WTC11 (cell line): ENCODE data around the gene CACNA1B. TPM values are rescaled to one million over a fixed set of nuclear protein-coding genes. Genes with fewer than 3 reads are reported as not detected.

Source experiments
- ATAC-seq: fragments of 200-7000 bp; cut with Tn5 transposase; 2 replicates; pipeline ENCODE4 v1.10.0; 2021; ENCODE audit warnings: mild to moderate bottlenecking, moderate library complexity
- CTCF ChIA-PET: fragments of 300-600 bp; sonication (Branson Sonifier 250); formaldehyde crosslinking; loops from one replicate; lab custom pipeline; 2021; ENCODE audit warnings: antibody characterized with exemption; lab: Charles Lee
- POLR2A ChIA-PET: fragments of 350-600 bp; sonication (Branson Sonifier 250); formaldehyde crosslinking; loops from one replicate; lab custom pipeline; 2021; ENCODE audit warnings: antibody characterized with exemption; lab: Charles Lee
- DNase-seq: peaks from one replicate; pipeline ENCODE4 v3.0.0; 2021; ENCODE audit warnings: low spot score
- H3K27ac Mint-ChIP-seq: 2 replicates; pipeline ENCODE4 v1.8.0; 2021; ENCODE audit warnings: mixed read lengths
- H3K27me3 Mint-ChIP-seq: 2 replicates; pipeline ENCODE4 v1.8.0; 2021; ENCODE audit warnings: low read depth, mild to moderate bottlenecking, moderate library complexity, mixed read lengths
- H3K36me3 Mint-ChIP-seq: 2 replicates; pipeline ENCODE4 v1.8.0; 2021; ENCODE audit warnings: mixed read lengths
- H3K4me1 Mint-ChIP-seq: 2 replicates; pipeline ENCODE4 v1.8.0; 2022; ENCODE audit warnings: mixed read lengths
- H3K4me3 Mint-ChIP-seq: 2 replicates; pipeline ENCODE4 v1.8.0; 2021; ENCODE audit warnings: mild to moderate bottlenecking, moderate library complexity, mixed read lengths
- H3K9me3 Mint-ChIP-seq: 2 replicates; pipeline ENCODE4 v1.8.0; 2021; ENCODE audit warnings: mixed read lengths
- AR ChIP-seq: fragments of 250-450 bp; sonication (Bioruptor Pico); IDR thresholded peaks from 2 replicates; pipeline ENCODE4 v1.9.0; 2021; ENCODE audit warnings: mild to moderate bottlenecking
- ATF1 ChIP-seq: sonication (generic); formaldehyde crosslinking; IDR thresholded peaks from 2 replicates; pipeline ENCODE4 v1.8.1; 2023; ENCODE audit warnings: mild to moderate bottlenecking, moderate library complexity, missing genetic modification reagents
- ATF3 ChIP-seq: sonication (generic); formaldehyde crosslinking; conservative IDR thresholded peaks from 2 replicates; pipeline ENCODE4 v1.8.1; 2022; ENCODE audit warnings: mild to moderate bottlenecking, missing genetic modification reagents
- ESRRA ChIP-seq: sonication (generic); formaldehyde crosslinking; IDR thresholded peaks from 2 replicates; pipeline ENCODE4 v1.8.1; 2022; ENCODE audit warnings: mild to moderate bottlenecking, missing genetic modification reagents, borderline replicate concordance
- GRHL2 ChIP-seq: fragments of 250-450 bp; sonication (Bioruptor Pico); IDR thresholded peaks from 2 replicates; pipeline ENCODE4 v1.8.0; 2022; ENCODE audit warnings: mild to moderate bottlenecking, moderate library complexity; ENCODE audit not compliant: insufficient replicate concordance, severe bottlenecking
- IRF1 ChIP-seq: sonication (generic); formaldehyde crosslinking; IDR thresholded peaks from 2 replicates; pipeline ENCODE4 v1.8.0; 2023; ENCODE audit warnings: missing genetic modification reagents
- JUN ChIP-seq: sonication (generic); formaldehyde crosslinking; IDR thresholded peaks from 2 replicates; pipeline ENCODE4 v1.8.0; 2023; ENCODE audit warnings: mild to moderate bottlenecking, missing genetic modification reagents
- MAX ChIP-seq: sonication (generic); formaldehyde crosslinking; IDR thresholded peaks from 2 replicates; pipeline ENCODE4 v1.8.0; 2022; ENCODE audit warnings: mild to moderate bottlenecking, missing genetic modification reagents
- NR1H2 ChIP-seq: sonication (generic); formaldehyde crosslinking; IDR thresholded peaks from 2 replicates; pipeline ENCODE4 v1.9.0; 2021; ENCODE audit warnings: mild to moderate bottlenecking, moderate library complexity, missing genetic modification reagents
- OVOL2 ChIP-seq: fragments of 250-450 bp; sonication (Bioruptor Pico); IDR thresholded peaks from 2 replicates; pipeline ENCODE4 v1.9.0; 2021; ENCODE audit warnings: mild to moderate bottlenecking, borderline replicate concordance
- PREB ChIP-seq: sonication (generic); formaldehyde crosslinking; IDR thresholded peaks from 2 replicates; pipeline ENCODE4 v1.8.1; 2022; ENCODE audit warnings: mild to moderate bottlenecking, missing genetic modification reagents, moderate library complexity, borderline replicate concordance
- TCF7 ChIP-seq: sonication (generic); formaldehyde crosslinking; IDR thresholded peaks from 2 replicates; pipeline ENCODE4 v1.8.0; 2022; ENCODE audit warnings: mild to moderate bottlenecking, low read depth, missing genetic modification reagents, moderate library complexity
- TEAD1 ChIP-seq: sonication (generic); formaldehyde crosslinking; IDR thresholded peaks from 2 replicates; pipeline ENCODE4 v1.8.0; 2022; ENCODE audit warnings: mild to moderate bottlenecking, missing genetic modification reagents
- ZBTB43 ChIP-seq: sonication (generic); formaldehyde crosslinking; IDR thresholded peaks from 2 replicates; pipeline ENCODE4 v1.8.1; 2023; ENCODE audit warnings: mild to moderate bottlenecking, missing genetic modification reagents
- ZNF317 ChIP-seq: sonication (generic); formaldehyde crosslinking; IDR thresholded peaks from 2 replicates; pipeline ENCODE4 v1.8.1; 2023; ENCODE audit warnings: low read depth, mild to moderate bottlenecking, moderate library complexity, missing genetic modification reagents, borderline replicate concordance
- ZNF532 ChIP-seq: fragments of 250-450 bp; sonication (Bioruptor Pico); IDR thresholded peaks from 2 replicates; pipeline ENCODE4 v1.9.0; 2021; ENCODE audit warnings: mild to moderate bottlenecking, borderline replicate concordance
- total RNA-seq: library from RNA; stranded (reverse); gene quantifications from 3 replicates; pipeline ENCODE4 v1.2.3, GENCODE V29; 2021

The CACNA1B gene
- total RNA-seq, 1 experiment from 2014 or later, result 8.4 TPM

GRCh38 chr9:138048184-138048583, 170.6 kb downstream of the CACNA1B start:
- no peak for DNase-seq
- ATAC-seq, result no peak
- H3K27me3 Mint-ChIP-seq, result no peaks in the 10 kb centered on the region
- CTCF ChIA-PET, result no interaction called here
- H3K27ac Mint-ChIP-seq, result no peak overlapping the region
- H3K4me3 Mint-ChIP-seq, result no peak overlapping the region
- H3K9me3 Mint-ChIP-seq, result no peaks in the 10 kb centered on the region
- POLR2A ChIA-PET, result no interaction called here
- H3K36me3 Mint-ChIP-seq, result peaks cover 6% of the 10 kb centered on the region; the same call in 1 of the 2 replicates
- H3K4me1 Mint-ChIP-seq, result peaks cover 10% of the 10 kb centered on the region; the same call in 1 of the 2 replicates
- TF ChIP-seq GRHL2 (CRISPR knock-in tag), result no peak
- no peak for TF ChIP-seq ZNF532

GRCh38 chr9:138049085-138049778, 171.7 kb downstream of the CACNA1B start:
- Mint-ChIP-seq H3K9me3 (no peaks in the 10 kb centered on the region), H3K4me1 (peaks cover 10% of the 10 kb centered on the region; the same call in 1 of the 2 replicates), H3K4me3 (no peak overlapping the region), H3K27ac (no peak overlapping the region), H3K36me3 (peaks cover 10% of the 10 kb centered on the region), H3K27me3 (no peaks in the 10 kb centered on the region)
- ATAC-seq (no peak), DNase-seq (no peak)
- TF ChIP-seq ZBTB43 (CRISPR knock-in tag) (no peak), ESRRA (CRISPR knock-in tag) (no peak), MAX (CRISPR knock-in tag) (no peak), TEAD1 (CRISPR knock-in tag) (no peak), AR (CRISPR knock-in tag) (no peak), NR1H2 (CRISPR knock-in tag) (no peak), JUN (CRISPR knock-in tag) (no peak), ATF1 (no peak), OVOL2 (CRISPR knock-in tag) (no peak), ZNF317 (CRISPR knock-in tag) (no peak), ATF3 (CRISPR knock-in tag) (no peak), TCF7 (CRISPR knock-in tag) (no peak), IRF1 (CRISPR knock-in tag) (no peak), PREB (CRISPR knock-in tag) (no peak)
- ChIA-PET CTCF (interaction anchor here (1.0 kb wide), 1 partner anchor 94 kb away, joined by 3 read pairs; no protein-coding TSS in a partner anchor), POLR2A (no interaction called here)
